GM19467 (cell line): ENCODE data around the gene TSPAN15.
"Not testable (repeated sequence)": the region's sequence is repeated elsewhere in the genome, so short reads cannot be mapped to it uniquely, and the experiment has no call there.

Experiments
- ATAC-seq: cut with Tn5 transposase; IDR thresholded peaks from one replicate; pipeline ENCODE4 v1.9.1; 2021; ENCODE audit warnings: mild to moderate bottlenecking, moderate library complexity; ENCODE audit not compliant: unreplicated experiment

TSPAN15 gene

GRCh38 chr10:69483963-69484362 lies 32.7 kb downstream of the TSPAN15 start:
- no peak for ATAC-seq

DNA sequence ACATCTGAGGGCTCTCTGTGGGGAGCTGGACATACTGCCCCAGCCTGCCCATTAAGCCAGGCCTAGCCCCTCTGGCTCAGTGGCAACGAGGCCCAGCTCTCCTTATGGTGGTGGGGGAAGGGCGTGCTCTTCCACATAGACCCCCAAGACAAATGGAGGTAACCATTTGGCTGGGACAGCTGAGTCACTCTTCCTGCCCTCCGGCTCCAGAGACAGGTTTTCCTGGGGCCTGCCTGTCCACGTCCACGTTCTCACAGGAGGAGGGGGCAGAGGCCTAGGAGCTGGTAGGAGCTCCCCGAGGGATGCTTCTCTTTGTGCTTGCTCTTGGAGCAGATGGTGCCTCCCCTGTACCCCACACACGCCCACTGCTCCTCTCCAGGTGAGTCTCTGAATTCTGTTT lies 33.5 kb downstream of the TSPAN15 start:
- no peak for ATAC-seq

DNA sequence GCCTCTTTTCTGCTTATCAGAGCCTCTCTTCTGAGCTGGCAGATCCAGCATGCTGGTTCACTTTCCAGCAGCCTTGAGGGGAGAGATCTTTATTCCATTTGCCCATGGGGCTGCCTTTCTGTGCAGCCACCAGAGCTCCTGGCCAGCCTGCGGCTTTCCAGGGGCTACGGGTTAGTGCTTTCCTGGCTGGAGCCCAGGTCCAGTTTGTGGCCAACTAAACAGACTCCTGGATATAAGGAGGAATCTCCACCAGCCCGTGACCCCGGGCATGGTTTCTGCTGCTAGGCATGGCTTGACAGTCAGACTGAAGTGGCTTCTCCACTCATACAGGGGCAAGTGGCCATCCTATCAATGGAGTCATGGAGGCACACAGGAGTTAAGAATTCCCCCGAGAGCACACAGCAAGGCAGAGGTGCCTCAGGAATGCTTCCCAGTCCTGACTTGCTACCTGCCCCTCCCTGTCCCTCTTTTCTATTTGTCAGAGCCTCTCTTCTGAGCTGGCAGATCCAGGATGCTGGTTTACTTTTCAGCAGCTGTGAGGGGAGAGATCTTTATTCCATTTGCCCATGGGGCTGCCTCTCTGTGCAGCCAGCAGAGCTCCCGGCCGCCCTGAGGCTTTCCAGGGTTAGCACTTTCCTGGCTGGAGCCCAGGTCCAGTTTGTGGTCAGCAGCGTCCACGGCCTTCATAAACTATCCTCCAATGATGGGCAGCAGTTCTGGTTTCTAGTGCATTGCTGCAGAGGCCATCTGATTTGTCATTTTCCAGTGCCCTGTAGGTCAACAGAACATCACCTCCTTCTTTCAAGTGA lies 35.9 kb downstream of the TSPAN15 start:
- no peak for ATAC-seq

DNA sequence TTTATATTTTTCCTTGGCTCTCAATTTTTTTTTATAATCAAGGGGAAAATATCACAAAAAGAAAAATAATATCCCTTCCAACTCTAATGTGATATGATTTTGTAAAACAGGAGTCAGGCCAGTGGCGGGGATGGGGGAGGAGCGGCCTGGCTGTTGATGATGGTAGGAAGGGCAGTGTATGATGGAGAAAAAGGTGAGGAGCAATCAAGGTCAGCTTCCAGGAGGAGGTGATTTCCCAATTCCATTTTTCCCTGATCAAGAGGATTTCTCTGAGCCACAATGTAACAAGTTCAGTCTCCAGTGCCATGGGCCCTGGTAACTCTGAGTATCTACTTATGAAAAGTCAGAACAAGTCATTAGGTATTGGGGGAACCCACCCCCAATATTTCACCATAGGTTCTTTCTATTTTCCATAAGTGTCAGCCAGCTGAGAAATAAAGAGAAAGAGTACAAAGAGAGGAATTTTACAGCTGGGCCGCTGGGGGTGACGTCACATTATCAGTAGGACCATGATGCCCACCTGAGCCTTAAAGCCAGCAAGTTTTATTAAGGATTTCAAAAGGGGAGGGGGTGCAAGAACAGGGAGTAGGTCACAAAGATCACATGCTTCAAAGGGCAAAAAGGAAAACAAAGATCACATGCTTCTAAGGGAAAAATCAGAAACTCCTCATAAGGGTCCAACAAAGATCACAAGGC lies 37.0 kb downstream of the TSPAN15 start:
- ATAC-seq: not testable (repeated sequence)

- not testable (repeated sequence) for ATAC-seq
These were observed 37.6 kb downstream of the TSPAN15 start for GRCh38 chr10:69488856-69489255.

DNA sequence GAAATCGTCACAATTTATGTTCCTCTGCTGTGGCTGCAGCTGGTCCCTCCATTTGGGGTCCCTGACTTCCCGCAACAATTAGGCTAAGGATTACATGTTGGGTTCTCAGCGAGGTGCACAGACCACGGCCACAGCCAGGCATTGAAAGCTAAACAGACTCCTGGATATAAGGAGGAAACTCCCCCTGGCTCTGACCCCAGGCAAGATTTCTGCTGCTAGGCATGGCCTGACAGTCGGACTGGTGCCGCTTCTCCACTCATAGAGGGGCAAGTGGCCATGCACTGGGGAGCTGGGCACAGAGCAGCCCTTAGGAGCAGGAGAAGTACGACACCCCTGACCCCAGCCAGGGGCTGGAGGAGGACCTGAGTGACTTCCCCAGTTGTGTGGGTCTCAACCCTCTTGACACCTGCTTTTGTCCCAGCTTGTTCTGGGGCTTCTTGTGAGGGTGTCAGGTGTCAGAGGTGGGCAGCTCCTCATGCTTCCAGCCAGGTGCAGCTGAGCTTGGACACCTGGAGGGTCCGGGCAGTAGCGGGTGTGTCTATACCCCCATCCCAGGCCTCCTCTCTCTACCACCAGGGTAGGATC lies 38.3 kb downstream of the TSPAN15 start:
- ATAC-seq: no peak

DNA sequence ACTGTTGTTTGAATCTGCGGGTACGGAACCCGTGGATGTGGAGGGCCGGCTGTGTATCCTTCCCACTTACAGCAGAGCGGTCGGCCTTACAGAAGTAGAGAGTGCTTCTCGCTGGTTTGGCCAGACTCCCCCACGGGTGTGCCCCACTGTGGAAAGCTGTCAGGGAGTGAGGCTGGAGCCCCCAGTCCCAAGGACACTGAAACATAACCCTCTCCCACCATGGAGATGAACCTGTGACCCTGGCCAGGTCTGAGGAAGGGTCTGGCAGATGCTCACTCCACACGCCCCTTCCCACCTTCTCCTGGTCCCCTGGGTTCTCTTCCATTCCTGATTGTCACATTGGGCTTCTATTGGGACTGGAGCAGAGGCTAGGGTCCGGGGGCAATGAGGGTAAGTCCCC lies 39.6 kb downstream of the TSPAN15 start:
- ATAC-seq: no peak

DNA sequence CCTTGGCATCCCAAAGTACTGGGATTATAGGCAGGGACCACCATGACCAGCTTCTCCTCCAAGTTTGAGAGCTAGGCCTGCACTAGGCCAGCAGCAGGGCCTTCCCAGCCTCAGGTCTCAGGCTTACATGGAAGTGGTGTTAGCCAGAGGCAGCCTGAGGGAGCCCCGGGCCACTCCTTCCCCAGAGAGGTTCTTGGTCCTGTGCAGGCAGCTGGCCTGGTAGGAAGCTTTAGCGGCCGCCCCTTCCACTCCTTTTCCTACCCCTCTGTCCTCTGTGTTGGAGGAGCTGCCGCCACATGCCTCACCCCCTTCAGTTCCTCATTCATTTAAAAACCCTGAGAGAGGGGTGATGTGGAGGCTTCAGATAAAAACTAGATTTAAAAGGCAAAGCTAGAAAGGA lies 40.3 kb downstream of the TSPAN15 start:
- ATAC-seq: no peak

GRCh38 chr10:69492091-69492745 lies 41.0 kb downstream of the TSPAN15 start:
- ATAC-seq: no peak

DNA sequence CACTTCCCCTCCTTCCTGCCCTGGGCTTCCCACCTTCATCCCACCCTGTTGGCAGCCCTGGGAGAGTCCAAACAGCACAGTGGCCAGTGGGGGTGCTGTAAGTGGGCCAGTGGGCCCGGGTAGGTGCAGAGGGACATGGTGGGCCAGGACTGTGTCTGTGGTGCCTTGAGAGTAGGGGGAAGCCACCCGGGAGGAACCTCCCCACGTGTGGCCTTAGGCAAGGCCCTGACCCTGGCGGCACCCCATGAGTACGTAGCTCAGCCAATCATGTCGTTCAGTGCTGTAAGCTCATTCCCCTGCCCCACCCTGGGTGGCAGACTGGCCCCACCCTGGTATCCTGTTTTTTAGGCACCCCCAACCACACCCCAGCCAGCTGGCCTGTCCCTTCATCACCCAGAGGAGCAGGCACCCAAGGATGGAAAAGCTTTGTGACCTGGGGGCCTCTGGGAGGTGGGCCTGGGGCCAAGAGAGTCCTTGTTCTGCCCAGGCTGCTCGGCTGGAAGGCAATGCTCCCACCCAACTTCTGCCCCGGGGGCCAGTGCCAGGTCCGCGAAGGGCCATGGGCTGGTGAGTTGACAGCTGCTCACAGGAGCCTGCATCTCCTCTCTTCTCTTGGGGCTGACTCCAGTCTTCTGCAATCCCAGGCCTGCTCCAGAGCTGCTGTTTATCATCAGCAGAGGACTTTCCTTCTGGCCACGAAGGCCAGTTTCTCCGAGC lies 41.6 kb downstream of the TSPAN15 start:
- ATAC-seq: no peak

- ATAC-seq: no peak
These were observed 43.6 kb downstream of the TSPAN15 start for GRCh38 chr10:69494626-69495558.

- ATAC-seq: no peak
These were observed 44.4 kb downstream of the TSPAN15 start for GRCh38 chr10:69495666-69496065.

DNA sequence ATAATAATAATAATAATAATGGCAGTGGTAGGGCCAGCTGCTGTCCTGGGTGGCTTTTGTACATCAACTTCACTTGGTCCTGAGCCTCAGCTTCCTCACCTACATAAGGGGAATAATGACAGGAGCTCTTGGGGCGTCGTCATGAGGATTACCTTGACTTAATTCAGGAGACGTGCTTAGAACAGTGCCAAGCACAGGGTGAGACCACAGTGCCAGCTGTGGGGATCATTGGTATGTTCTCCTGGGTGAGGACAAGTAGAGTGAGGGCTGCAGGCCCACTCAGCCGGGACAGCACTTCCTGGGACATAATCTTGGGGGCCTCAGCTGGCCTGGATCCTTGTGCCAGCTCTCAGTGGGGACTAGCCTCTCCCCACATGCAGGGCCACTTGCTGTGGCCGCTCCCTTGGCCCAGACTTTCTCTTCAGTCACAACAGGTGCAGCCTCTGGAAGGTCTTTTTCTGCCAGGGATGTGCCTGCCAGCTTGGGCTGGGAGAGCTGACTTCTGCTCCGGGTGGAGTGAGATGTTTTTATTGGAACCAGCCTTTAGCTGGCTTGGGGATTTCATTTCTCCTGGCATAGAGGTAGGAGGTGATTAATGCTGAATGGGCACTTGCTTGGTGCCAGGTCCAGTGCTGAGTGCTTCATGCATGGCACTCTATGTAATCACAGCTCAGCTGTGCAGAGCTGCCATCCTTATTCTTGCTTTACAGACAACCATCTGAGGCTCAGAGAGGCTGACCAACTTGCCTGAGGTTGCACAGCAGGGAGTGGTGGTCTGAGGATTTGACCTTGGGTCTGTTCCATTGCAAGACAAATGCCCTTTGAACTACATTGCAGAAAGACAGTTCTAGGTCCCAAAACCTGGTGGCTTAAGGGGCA lies 45.3 kb downstream of the TSPAN15 start:
- ATAC-seq: no peak

DNA sequence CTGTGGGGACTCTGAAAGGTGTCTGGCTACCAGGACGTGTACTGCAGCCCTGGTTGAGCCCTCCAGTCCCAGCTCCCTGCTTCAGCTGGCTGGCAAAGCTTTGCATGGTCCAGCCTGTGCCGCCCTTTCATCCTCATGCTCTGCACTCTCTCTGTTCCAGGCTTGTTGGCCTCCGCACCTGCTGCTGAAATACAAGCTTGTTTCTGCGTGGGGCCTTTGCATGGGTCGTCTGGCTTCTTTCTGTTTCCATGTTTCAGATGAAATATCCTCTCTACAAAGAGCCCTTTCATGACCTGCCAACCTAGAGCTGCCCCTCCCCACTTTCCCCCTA lies 45.9 kb downstream of the TSPAN15 start:
- ATAC-seq: no peak

- no peak for ATAC-seq
These were observed 46.5 kb downstream of the TSPAN15 start for GRCh38 chr10:69497611-69498390.

DNA sequence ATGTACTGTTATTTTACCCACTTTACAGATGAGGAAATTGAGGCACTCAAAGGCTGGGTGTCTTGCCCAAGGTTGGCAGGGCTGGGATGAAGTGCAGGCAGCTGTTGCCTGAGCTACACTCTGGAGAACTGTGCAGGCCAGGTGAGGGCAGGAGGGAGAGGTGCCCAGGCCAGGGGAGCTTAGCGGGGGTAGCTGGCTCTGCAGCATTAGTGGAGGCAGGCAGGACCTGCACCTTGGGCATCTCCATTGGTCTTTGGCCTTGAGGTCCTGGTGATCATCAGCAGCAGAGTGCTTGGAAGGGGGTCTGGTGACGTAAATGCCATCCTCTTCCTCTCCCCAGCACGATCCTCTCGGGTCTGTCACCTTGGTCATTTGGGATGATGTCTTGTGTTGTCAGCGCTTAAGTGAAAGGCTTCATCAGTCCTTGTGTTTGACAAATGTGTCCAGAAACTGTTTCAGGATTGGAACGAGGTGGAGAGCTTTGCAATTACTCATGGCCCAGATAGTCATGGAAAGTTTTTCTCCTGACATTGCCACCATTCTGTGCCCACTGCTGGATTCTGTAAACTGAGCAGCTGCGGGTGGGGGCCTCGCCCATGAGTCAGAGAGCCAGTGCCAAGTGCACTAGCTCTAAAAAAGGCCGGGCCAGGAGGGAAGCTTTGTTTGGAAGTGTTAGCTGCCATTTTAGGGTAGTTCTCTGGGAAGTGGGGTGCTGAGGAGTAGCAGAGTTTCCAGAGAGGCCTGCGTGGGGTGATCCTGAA lies 47.6 kb downstream of the TSPAN15 start:
- ATAC-seq: no peak
